HepG2 (cell line): Measurements from ENCODE around the gene DGUOK. TPM values are rescaled to one million over a fixed set of nuclear protein-coding genes. Genes with fewer than 3 reads are reported as not detected.
A peak's percentile ranks its signal among the peaks of the same experiment; 100 is the strongest.

Experiments
- AGO2 ChIP-seq: fragments of 200-400 bp; formaldehyde crosslinking; optimal IDR thresholded peaks from 2 replicates; pipeline ENCODE3; 2017; ENCODE audit warnings: mild to moderate bottlenecking, low read depth, low read length, moderate library complexity
- ATF7 ChIP-seq, 2 experiments: fragments of 450-650 bp in 1 of 2; sonication (generic) in 1 of 2; formaldehyde crosslinking in 1 of 2; IDR thresholded peaks; 2 replicates each; pipeline versions ENCODE4 v1.4.0 to v1.6.1; 2016 to 2020; ENCODE audit warnings: antibody characterized with exemption in 1 of 2, mild to moderate bottlenecking in 1 of 2, missing genetic modification reagents in 1 of 2
- HMGA1 ChIP-seq: sonication (generic); formaldehyde crosslinking; conservative IDR thresholded peaks from 2 replicates; pipeline ENCODE4 v1.4.0; 2020; ENCODE audit warnings: missing genetic modification reagents
- MTA1 ChIP-seq: sonication (generic); formaldehyde crosslinking; IDR thresholded peaks from 2 replicates; pipeline ENCODE4 v1.4.0; 2020; ENCODE audit warnings: missing genetic modification reagents, mild to moderate bottlenecking, borderline replicate concordance
- ZBTB33 ChIP-seq: sonication (generic); formaldehyde crosslinking; IDR thresholded peaks from 2 replicates; pipeline ENCODE4 v1.4.0; 2020; ENCODE audit warnings: missing genetic modification reagents
- ZBTB4 ChIP-seq: sonication (generic); formaldehyde crosslinking; IDR thresholded peaks from 2 replicates; pipeline ENCODE4 v1.4.0; 2020; ENCODE audit warnings: missing genetic modification reagents, mild to moderate bottlenecking, borderline replicate concordance
- ZNF333 ChIP-seq: sonication (generic); formaldehyde crosslinking; IDR thresholded peaks from 2 replicates; pipeline ENCODE4 v1.4.0; 2020; ENCODE audit warnings: mild to moderate bottlenecking, missing genetic modification reagents, borderline replicate concordance
- ZNF598 ChIP-seq: sonication (generic); formaldehyde crosslinking; IDR thresholded peaks from 2 replicates; pipeline ENCODE4 v1.5.1; 2020; ENCODE audit warnings: mild to moderate bottlenecking, missing genetic modification reagents, borderline replicate concordance
- ZNF770 ChIP-seq: sonication (generic); formaldehyde crosslinking; IDR thresholded peaks from 2 replicates; pipeline ENCODE4 v1.5.0; 2020; ENCODE audit warnings: mild to moderate bottlenecking, missing genetic modification reagents
- ZNF782 ChIP-seq: sonication (generic); formaldehyde crosslinking; IDR thresholded peaks from 2 replicates; pipeline ENCODE4 v1.4.0; 2020; ENCODE audit warnings: missing genetic modification reagents, mild to moderate bottlenecking, borderline replicate concordance
- ZNF790 ChIP-seq: sonication (generic); formaldehyde crosslinking; IDR thresholded peaks from 2 replicates; pipeline ENCODE4 v1.8.0; 2022; ENCODE audit warnings: missing genetic modification reagents, mild to moderate bottlenecking, borderline replicate concordance
- polyA plus RNA-seq, 8 experiments: library from polyadenylated mRNA; depleted of rRNA in 3 of 8; stranded (reverse) in 7 of 8; unstranded in 1 of 8; fragments of >200 nt; fragmentation: Illumina TruSeq in 4 of 8; extraction: Trizol in 4 of 8; gene quantifications; 2 replicates each; pipeline versions ENCODE4 v1.2.1 to v1.2.3, GENCODE V29; 2011 to 2016; ENCODE audit warnings: low read depth in 4 of 8, missing spikeins in 1 of 8, mixed read lengths in 1 of 8; ENCODE audit not compliant: insufficient read depth in 1 of 8
- total RNA-seq, 5 experiments: library from RNA; depleted of rRNA; stranded (reverse); fragments of >200 nt; fragmentation: Illumina TruSeq; extraction: Trizol; gene quantifications; 2 replicates each; pipeline ENCODE4 v1.2.3, GENCODE V29; 2016; ENCODE audit warnings: low read depth in 1 of 5

The DGUOK gene
- total and polyA plus RNA-seq, 2 of the 13 experiments (the other 11 are each of a cell fraction or from before 2014, with no cell fraction given): 105 to 137 TPM

- TF ChIP-seq ZNF770 (CRISPR knock-in tag): no peak
- 0 out of 2 replicates have a peak, but pooled peaks have one; percentile 26 for TF ChIP-seq ZNF598
- no peak for TF ChIP-seq ZNF333 (CRISPR knock-in tag)
- no peak for TF ChIP-seq ATF7 (IDR thresholded peaks at IDR 0.05)
- peak; percentile 57; the same call in 1 of the 2 replicates for TF ChIP-seq ATF7 (CRISPR knock-in tag; IDR thresholded peaks at IDR 0.05)
- 0 out of 2 replicates have a peak, but pooled peaks have one; percentile 28 for TF ChIP-seq ZNF782 (CRISPR knock-in tag)
- peak; percentile 42 for TF ChIP-seq AGO2
- no peak for TF ChIP-seq HMGA1 (CRISPR knock-in tag)
- TF ChIP-seq ZNF790 (CRISPR knock-in tag): 0 out of 2 replicates have a peak, but pooled peaks have one; percentile 32
- TF ChIP-seq MTA1 (CRISPR knock-in tag): 0 out of 2 replicates have a peak, but pooled peaks have one; percentile 23
- TF ChIP-seq ZBTB33 (CRISPR knock-in tag): peak; percentile 37; the same call in 1 of the 2 replicates
- 0 out of 2 replicates have a peak, but pooled peaks have one; percentile 39 for TF ChIP-seq ZBTB4 (CRISPR knock-in tag)
These were observed 59.5 kb downstream of the DGUOK start (continued) for GRCh38 chr2:73986085-73986681.
